ENCODE results near the gene RTN4.

Gene RTN4

DNA sequence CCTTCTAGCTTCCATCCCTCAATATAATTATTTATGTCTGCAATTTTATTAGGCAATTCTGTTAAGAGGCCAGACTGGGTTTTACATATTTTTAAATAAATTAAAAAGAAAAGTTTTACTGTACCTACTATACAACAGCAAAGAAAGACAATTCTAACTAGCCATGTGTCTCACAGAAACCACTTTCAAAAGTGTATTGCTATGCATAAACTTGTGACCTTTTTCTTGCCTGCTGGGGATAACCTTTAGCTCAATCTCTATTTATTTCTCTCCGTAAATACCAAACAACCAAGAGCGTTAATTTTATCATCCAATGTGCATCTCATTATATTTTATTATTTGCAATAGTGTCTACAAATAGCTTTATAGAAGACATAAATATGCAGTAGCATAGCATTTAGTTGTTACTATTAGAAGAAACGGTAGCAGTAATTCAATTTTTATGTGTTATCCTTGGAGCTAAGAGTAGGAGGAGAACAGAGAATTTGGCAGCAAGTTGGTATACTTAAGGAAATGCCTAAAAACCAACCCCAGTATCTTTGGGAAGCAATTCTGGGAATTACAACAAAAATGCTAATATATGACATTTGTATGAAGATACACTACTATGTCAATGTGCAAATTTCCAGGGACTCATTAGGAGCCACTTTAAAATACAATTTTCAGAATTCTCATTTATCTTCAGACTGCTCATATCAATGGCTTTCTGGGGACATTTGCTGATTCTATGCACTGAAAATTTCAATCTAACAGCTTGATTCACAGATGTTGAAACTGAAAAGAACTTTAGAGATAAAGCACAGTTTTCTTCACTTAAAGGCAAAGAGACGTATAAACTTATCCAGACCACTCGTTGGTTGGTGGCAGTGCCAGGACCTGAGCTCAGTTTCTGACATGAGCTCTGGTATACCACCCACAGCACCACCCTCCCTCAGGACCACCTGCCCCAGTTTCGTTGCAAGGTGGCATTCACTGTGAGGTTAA lies 23.0 kb upstream of the RTN4 start:
- TF ChIP-seq EZH2phosphoT487 (IDR thresholded peaks at IDR 0.05; ENCODE audit: borderline replicate concordance, low read length) = no peak
- TF ChIP-seq, protein P1, sequence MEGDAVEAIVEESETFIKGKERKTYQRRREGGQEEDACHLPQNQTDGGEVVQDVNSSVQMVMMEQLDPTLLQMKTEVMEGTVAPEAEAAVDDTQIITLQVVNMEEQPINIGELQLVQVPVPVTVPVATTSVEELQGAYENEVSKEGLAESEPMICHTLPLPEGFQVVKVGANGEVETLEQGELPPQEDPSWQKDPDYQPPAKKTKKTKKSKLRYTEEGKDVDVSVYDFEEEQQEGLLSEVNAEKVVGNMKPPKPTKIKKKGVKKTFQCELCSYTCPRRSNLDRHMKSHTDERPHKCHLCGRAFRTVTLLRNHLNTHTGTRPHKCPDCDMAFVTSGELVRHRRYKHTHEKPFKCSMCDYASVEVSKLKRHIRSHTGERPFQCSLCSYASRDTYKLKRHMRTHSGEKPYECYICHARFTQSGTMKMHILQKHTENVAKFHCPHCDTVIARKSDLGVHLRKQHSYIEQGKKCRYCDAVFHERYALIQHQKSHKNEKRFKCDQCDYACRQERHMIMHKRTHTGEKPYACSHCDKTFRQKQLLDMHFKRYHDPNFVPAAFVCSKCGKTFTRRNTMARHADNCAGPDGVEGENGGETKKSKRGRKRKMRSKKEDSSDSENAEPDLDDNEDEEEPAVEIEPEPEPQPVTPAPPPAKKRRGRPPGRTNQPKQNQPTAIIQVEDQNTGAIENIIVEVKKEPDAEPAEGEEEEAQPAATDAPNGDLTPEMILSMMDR (IDR thresholded peaks at IDR 0.05; ENCODE audit: low read depth, low read length, poor library complexity, severe bottlenecking) = no peak
- no peaks in the 10 kb centered on the region for H3K36me3 ChIP-seq (ENCODE audit: control insufficient read depth, low read length)
- no peaks in the 10 kb centered on the region for H3K27me3 ChIP-seq (ENCODE audit: control insufficient read depth, low read length)
- H3K4me2 ChIP-seq (ENCODE audit: low read length) = no peak overlapping the region
- H4K20me1 ChIP-seq (ENCODE audit: control insufficient read depth, insufficient read depth, low read depth, low read length) = no peaks in the 10 kb centered on the region
- no peaks in the 10 kb centered on the region for H3F3A ChIP-seq (ENCODE audit: control insufficient read depth, insufficient read depth)
- no peaks in the 10 kb centered on the region for H3K9me2 ChIP-seq (replicated peaks; ENCODE audit: control insufficient read depth, low read length)
- H3K79me2 ChIP-seq (ENCODE audit: control insufficient read depth, low read length) = no peaks in the 10 kb centered on the region
- H3K27ac ChIP-seq (ENCODE audit: low read depth, low read length) = no peak overlapping the region
- H3K4me1 ChIP-seq (ENCODE audit: control insufficient read depth, low read length) = no peaks in the 10 kb centered on the region
- H3K4me3 ChIP-seq (ENCODE audit: low read length) = no peak overlapping the region
- no peaks in the 10 kb centered on the region for H3K9me3 ChIP-seq (ENCODE audit: control insufficient read depth, insufficient read depth, low read length)

GRCh38 chr2:55063713-55064323 lies 13.6 kb upstream of the RTN4 start:
- Histone ChIP-seq H3K4me3 (ENCODE audit: low read length) (no peak overlapping the region), H3K27me3 (ENCODE audit: control insufficient read depth, low read length) (no peaks in the 10 kb centered on the region), H3K9me3 (ENCODE audit: control insufficient read depth, insufficient read depth, low read length) (no peaks in the 10 kb centered on the region), H3K79me2 (ENCODE audit: control insufficient read depth, low read length) (no peaks in the 10 kb centered on the region), H3K36me3 (ENCODE audit: control insufficient read depth, low read length) (no peaks in the 10 kb centered on the region), H3K4me1 (ENCODE audit: control insufficient read depth, low read length) (peaks cover 3% of the 10 kb centered on the region; the same call in 1 of the 2 replicates), H3K4me2 (ENCODE audit: low read length) (no peak overlapping the region), H3K9me2 (replicated peaks; ENCODE audit: control insufficient read depth, low read length) (no peaks in the 10 kb centered on the region), H3F3A (ENCODE audit: control insufficient read depth, insufficient read depth) (no peaks in the 10 kb centered on the region), H3K27ac (ENCODE audit: low read depth, low read length) (no peak overlapping the region), H4K20me1 (ENCODE audit: control insufficient read depth, insufficient read depth, low read depth, low read length) (no peaks in the 10 kb centered on the region)
- TF ChIP-seq, protein P1 (IDR thresholded peaks at IDR 0.05; ENCODE audit: low read depth, low read length, poor library complexity, severe bottlenecking) = no peak
- no peak for TF ChIP-seq EZH2phosphoT487 (IDR thresholded peaks at IDR 0.05; ENCODE audit: borderline replicate concordance, low read length)

GRCh38 chr2:55063226-55063625 lies 13.0 kb upstream of the RTN4 start:
- Histone ChIP-seq H4K20me1 (ENCODE audit: control insufficient read depth, insufficient read depth, low read depth, low read length) (no peaks in the 10 kb centered on the region), H3K4me2 (ENCODE audit: low read length) (no peak overlapping the region), H3K36me3 (ENCODE audit: control insufficient read depth, low read length) (no peaks in the 10 kb centered on the region), H3K27ac (ENCODE audit: low read depth, low read length) (no peak overlapping the region), H3K27me3 (ENCODE audit: control insufficient read depth, low read length) (no peaks in the 10 kb centered on the region), H3K4me1 (ENCODE audit: control insufficient read depth, low read length) (peaks cover 3% of the 10 kb centered on the region; the same call in 1 of the 2 replicates), H3F3A (ENCODE audit: control insufficient read depth, insufficient read depth) (no peaks in the 10 kb centered on the region), H3K4me3 (ENCODE audit: low read length) (no peak overlapping the region), H3K79me2 (ENCODE audit: control insufficient read depth, low read length) (no peaks in the 10 kb centered on the region), H3K9me3 (ENCODE audit: control insufficient read depth, insufficient read depth, low read length) (no peaks in the 10 kb centered on the region), H3K9me2 (replicated peaks; ENCODE audit: control insufficient read depth, low read length) (no peaks in the 10 kb centered on the region)
- TF ChIP-seq EZH2phosphoT487 (IDR thresholded peaks at IDR 0.05; ENCODE audit: borderline replicate concordance, low read length) = no peak
- TF ChIP-seq, protein P1 (IDR thresholded peaks at IDR 0.05; ENCODE audit: low read depth, low read length, poor library complexity, severe bottlenecking) = no peak

All from DOHH2 (cell line).